ENCODE results near the gene C1QTNF9. TPM values are rescaled to one million over a fixed set of nuclear protein-coding genes. Genes with fewer than 3 reads are reported as not detected.
"Not testable (repeated sequence)": the region's sequence is repeated elsewhere in the genome, so short reads cannot be mapped to it uniquely, and the experiment has no call there.

The C1QTNF9 gene
- total and polyA plus RNA-seq, 8 donors, result 0.09 to 0.73 (median 0.33) TPM; not detected in 2

DNA sequence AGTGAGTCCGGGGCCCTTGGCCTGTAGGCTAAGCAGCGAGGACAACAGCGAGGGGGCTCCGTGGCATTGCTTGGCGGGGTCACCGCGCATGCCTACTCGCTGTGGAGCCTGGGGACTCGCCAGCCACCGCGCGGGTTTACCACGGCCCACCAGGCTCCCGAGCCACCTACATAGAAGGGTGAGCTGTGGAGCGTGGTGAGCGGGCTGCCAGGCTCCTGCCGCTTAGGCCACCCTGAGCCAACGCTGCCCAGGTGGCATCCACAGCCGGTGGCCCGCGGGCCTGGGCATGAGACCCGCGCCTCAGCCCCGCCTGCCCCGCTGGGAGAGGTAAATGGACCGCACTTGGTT lies 31.2 kb downstream of the C1QTNF9 start:
- FAIRE-seq (no peak), ATAC-seq (no peak), DNase-seq (peak in 1 of 6 donors; percentile 66)
- intact Hi-C loops (cut with DNase I), result no loop called here
- Histone ChIP-seq H3K36me3 (no peaks in the 10 kb centered on the region), H3K27ac (no peak overlapping the region), H3K27me3 (no peaks in the 10 kb centered on the region), H3K4me3 (no peak overlapping the region), H3K4me1 (no peaks in the 10 kb centered on the region), H3K9me3 (no peaks in the 10 kb centered on the region)
- TF ChIP-seq, protein P1, sequence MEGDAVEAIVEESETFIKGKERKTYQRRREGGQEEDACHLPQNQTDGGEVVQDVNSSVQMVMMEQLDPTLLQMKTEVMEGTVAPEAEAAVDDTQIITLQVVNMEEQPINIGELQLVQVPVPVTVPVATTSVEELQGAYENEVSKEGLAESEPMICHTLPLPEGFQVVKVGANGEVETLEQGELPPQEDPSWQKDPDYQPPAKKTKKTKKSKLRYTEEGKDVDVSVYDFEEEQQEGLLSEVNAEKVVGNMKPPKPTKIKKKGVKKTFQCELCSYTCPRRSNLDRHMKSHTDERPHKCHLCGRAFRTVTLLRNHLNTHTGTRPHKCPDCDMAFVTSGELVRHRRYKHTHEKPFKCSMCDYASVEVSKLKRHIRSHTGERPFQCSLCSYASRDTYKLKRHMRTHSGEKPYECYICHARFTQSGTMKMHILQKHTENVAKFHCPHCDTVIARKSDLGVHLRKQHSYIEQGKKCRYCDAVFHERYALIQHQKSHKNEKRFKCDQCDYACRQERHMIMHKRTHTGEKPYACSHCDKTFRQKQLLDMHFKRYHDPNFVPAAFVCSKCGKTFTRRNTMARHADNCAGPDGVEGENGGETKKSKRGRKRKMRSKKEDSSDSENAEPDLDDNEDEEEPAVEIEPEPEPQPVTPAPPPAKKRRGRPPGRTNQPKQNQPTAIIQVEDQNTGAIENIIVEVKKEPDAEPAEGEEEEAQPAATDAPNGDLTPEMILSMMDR (IDR thresholded peaks at IDR 0.05), result no peak
- WGBS, 2 donors, result 80 to 83% methylated on average over 22 to 26 of the region's 26 CpGs

DNA sequence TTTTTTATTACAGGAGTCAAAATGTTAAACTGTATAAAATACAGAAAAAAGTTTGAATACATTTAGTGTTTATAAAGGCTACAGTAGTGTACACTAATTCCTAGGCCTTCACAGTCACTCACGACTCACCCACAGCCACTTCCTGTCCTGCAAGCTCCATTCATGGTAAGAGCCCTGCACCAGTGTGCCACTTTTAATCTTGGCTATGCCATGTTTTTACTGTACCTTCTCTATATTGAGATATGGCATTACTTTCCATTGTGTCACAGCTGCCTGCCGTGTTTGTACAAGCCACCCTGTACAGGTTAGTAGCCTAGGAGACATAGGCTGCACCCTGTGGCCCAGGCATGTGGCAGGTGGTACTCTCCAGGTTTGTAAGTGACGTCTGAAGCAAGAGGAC lies 32.1 kb downstream of the C1QTNF9 start:
- Histone ChIP-seq H3K36me3 (no peaks in the 10 kb centered on the region), H3K27me3 (no peaks in the 10 kb centered on the region), H3K4me3 (no peak overlapping the region), H3K4me1 (no peaks in the 10 kb centered on the region), H3K27ac (no peak overlapping the region), H3K9me3 (no peaks in the 10 kb centered on the region)
- TF ChIP-seq, protein P1 (IDR thresholded peaks at IDR 0.05), result no peak
- WGBS, 2 donors, result 74 to 83% methylated on average over 3 of the region's 3 CpGs
- no peak for DNase-seq
- no peak for FAIRE-seq
- ATAC-seq, result no peak
- intact Hi-C loops (cut with DNase I), result no loop called here

DNA sequence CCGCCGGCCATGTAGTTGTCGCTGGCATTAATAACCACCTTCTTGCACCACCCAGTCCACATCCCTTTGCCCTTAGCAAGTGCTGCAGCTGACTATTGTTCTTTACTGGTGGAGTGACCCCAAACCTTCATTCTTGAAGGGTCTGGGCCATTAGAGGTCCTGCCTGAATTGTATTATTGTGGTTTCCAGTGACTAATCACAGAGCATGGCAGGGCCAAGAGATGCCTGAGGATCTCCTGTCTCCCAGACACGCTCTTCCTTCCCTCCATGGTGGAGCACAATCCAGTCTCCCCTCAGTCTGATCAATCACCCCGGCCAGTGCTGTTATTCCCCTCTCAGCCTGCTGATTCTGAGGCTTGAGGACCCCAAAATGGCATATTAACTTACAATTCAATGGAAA lies 39.0 kb downstream of the C1QTNF9 start:
- intact Hi-C loops (cut with DNase I), result no loop called here
- Histone ChIP-seq H3K27ac (peak overlapping the region; percentile 59 to 86 (median 78)), H3K27me3 (no peaks in the 10 kb centered on the region), H3K9me3 (no peaks in the 10 kb centered on the region), H3K36me3 (no peaks in the 10 kb centered on the region), H3K4me3 (no peak overlapping the region), H3K4me1 (peaks cover 3 to 16% (median 8%) of the 10 kb centered on the region in 3 donors)
- FAIRE-seq (no peak), ATAC-seq (peak in 1 of 4 donors; percentile 12), DNase-seq (no peak)
- 92 to 96% methylated on average over 5 of the region's 5 CpGs for WGBS, 2 donors
- TF ChIP-seq, protein P1 (IDR thresholded peaks at IDR 0.05), result no peak

DNA sequence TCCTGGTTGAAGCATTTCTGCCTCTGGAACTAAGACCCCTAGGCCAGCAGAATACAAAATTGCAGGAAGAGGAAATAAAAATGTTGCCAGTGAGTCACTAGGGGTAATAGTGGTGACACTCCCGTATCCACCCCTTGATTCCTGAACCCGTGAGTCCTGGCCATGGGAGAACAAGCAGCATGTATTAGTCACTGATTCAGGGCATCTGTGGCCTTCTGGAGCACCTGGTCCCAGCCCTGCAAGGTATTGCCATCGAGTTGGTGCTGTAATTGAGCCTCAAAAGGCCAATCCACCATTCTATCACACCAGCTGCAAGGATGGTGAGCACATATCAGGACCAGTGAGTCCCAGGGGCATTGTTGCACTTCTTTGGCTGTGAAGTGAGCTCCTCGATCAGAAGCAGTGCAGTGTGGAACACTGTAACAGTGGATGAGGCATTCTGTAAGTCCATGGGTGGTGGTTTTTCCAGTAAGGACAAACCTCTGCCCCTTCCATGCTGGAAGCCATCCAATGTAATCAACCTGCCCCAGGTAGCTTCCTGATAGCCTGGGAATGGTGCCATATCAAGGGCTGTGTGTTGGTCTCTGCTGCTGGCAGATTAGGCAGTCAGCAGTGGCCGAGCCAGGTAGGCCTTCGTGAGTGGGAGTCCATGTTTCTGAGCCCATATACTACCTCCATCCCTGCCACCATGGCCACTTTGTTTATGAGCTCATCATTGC lies 39.6 kb downstream of the C1QTNF9 start:
- Histone ChIP-seq H3K4me1 (peaks cover 3 to 16% (median 8%) of the 10 kb centered on the region in 3 donors), H3K27me3 (no peaks in the 10 kb centered on the region), H3K9me3 (no peaks in the 10 kb centered on the region), H3K4me3 (no peak overlapping the region), H3K27ac (peak overlapping the region; percentile 59 to 86 (median 78)), H3K36me3 (no peaks in the 10 kb centered on the region)
- FAIRE-seq, result no peak
- peak in 5 of 6 donors; percentile 87 to 95 (median 90) for DNase-seq
- peak; percentile 97 to 98 (median 97) for ATAC-seq
- WGBS, 2 donors, result 14 to 15% methylated on average over 6 of the region's 6 CpGs
- intact Hi-C loops (cut with DNase I), result no loop called here
- TF ChIP-seq, protein P1 (IDR thresholded peaks at IDR 0.05), result no peak

DNA sequence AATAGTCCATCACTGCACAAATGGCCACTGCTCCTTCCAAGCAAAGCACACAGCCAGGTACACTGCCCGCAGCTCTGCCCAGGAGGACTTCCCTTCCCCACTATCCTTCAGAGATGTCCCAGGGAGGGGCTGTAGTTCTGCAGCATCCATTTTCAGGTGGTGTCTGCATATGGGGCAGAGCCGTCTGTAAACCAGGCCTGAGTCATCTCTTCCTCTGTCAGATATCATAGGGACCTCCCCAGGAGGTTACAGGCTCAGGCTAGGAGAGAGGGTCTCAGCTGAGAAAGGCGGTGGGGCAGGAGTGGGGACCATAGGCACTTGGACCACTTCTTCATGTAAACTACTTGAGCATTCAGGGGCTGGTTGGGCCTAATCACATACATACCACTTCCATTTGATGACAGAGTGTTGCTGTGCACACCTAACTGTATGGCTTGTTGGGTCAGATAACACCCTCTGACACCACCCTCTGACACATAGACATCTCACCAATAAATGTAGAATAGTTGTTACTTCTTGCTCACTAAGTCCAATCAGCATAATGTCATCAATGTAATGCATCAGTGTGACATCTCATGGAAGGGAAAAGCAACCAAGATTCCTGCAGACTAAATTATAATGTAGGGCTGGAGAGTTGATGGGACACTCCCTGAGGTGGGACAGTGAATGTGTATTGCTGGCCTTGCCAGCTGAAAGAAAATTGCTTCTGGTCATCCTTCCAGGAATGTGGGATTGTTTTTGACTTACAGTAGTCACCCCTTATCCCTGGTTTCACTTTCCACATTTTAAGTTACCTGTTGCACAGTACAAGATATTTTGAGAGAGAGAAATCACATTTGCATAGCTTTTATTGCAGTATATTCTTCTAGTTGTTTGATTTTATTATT lies 40.6 kb downstream of the C1QTNF9 start:
- 89 to 94% methylated on average over 3 of the region's 3 CpGs for WGBS, 2 donors
- not testable (repeated sequence) for H3K4me3 ChIP-seq, DNase-seq, ATAC-seq, H3K27me3 ChIP-seq, H3K36me3 ChIP-seq, H3K9me3 ChIP-seq, FAIRE-seq
- Histone ChIP-seq H3K4me1 (peaks cover 3 to 16% (median 8%) of the 10 kb centered on the region in 3 donors), H3K27ac (peak overlapping the region in 3 of 4 donors; percentile 74 to 86 (median 83))
- intact Hi-C loops (cut with DNase I), result loop anchor here in 1 of 3 donors (10.0 kb wide), 1 partner anchor 1415 kb away; no protein-coding TSS in a partner anchor
